HG03460 (cell line): ENCODE data around the gene WDR59.
"Not testable (repeated sequence)": the region's sequence is repeated elsewhere in the genome, so short reads cannot be mapped to it uniquely, and the experiment has no call there.

Source experiments
- ATAC-seq: cut with Tn5 transposase; IDR thresholded peaks from one replicate; pipeline ENCODE4 v1.9.1; 2021; ENCODE audit not compliant: unreplicated experiment

The WDR59 gene

DNA sequence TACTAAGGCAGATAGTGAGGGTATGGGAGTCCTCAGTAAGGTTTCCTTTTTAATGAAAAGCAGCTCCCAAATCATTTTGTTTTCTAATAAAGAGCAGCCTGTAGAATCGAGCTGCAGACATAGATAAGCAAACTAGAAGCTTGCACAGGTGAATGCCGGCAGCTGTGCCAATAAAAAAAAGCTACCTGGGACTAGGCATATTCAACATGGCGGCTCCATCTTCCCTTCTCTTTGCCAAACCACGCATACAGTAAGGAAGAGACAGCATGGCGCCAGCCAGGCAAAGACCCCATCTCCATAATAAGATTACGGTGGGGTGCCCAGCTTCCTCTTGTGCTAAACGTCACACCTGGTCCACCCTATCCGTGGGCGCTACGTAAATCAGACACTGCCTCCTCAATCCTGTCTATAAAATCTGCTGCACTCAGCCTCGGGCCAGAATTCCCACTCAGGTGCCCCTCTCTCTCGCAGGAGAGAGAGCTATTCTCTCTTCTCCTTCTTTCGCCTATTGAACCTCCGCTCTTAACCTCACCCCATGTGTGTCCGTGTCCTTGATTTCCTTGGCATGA lies 117.6 kb downstream of the WDR59 start:
- no peak for ATAC-seq

DNA sequence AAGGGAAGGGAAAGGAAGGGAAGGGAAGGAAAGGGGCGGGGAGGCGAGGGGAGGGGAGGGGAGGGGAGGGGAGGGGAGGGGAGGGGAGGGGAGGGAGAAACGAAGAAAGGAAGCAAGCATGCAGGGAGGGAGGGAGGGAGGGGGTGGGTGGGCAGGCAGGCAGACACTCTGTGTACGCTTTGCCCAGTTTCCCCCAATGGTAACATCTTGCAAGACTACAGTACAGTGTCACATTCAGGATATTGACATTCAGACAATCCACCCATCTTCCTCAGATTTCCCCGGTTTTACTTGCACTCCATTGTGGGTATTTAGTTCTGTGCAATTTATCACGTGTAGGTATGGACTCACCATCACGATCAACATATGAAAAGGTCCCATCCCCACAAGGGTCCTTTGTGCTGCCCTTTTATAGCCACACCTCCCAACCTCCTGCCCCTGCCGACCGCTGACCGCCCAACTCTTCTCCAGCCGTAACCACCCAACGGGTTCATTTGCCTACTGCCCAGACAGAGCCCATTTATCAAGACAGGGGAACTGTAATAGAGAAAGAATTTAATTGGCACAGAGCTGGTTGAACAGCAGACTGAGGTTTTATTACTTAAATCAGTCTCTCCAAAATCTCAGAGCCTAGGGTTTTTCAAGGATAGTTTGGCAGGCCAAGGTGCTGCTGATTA lies 118.9 kb downstream of the WDR59 start:
- no peak for ATAC-seq

DNA sequence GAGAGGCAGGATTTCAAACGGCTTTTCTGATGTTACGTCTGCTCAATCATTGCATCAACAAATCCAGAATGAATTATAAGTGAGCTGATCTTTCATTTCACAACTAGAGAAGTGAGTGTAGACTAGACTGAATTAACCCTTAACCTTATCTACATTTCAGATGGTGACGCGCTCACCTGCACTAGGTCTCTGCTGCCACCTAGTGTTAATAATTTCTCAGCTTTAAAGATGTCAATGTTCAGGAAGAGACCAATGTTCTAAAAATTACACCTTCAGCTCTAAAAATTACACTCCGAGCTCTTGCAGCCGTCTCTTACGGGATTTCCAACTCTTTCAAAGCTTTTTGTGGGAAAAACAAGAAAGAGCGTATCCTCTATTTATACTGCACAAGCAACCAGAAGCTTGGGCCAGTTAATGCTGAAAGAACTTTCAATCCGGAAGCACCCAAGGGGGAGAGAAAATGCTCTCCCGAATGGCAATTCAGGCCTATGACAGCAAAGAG lies 122.1 kb downstream of the WDR59 start:
- no peak for ATAC-seq

DNA sequence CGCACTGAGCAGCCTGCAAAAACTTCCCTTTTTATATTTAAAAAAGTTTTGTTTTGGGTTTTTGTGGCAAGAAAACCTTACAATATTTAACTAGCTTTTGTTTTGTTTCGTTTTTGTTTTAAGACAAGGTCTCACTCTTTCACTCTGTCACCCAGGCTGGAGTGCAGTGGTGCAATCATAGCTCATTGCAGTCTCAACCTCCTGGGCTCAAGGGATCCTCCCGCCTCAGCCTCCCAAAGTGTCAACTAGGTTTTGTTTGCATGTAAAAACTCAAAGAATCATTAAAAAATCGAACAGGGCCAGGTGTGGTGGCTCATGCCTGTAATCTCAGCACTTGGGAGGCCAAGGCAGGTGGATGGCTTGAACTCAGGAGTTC lies 132.4 kb downstream of the WDR59 start:
- no peak for ATAC-seq

DNA sequence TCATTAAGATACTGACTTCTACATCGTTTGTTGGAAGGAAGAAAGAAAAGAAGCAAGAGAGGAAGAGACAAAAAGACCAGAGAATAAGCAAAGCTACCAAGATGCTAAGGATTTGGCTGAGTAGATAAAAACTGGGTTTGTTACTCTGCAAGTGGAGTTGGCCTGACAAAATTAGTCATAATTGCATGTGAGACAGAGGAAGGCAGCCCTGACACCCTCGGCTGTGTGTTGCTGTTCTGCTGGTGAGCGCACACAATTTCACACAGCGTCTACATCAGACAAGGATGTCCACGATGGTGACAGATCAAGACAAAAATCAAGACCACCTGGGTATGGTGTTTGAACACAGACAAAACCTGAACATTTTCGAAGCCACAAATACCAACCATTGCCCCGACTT lies 134.9 kb downstream of the WDR59 start:
- no peak for ATAC-seq

DNA sequence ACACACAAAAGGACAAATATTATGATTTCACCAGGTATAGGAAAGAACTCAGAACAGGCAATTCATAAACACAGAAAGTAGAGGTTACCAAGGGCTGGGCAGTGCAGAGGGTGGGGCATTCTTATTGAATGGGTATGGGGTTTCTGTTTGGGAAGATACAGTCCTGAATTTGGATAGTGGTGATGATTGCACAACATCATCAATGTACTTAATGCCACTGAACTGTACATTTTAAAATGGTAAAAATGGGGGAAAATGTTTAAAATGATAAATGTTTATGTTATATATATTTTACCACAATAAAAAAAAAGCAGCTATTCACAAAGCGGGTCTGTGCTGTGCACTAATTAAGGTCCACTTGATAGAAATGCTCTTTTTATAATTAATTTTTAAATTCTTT lies 137.7 kb downstream of the WDR59 start:
- ATAC-seq = no peak

DNA sequence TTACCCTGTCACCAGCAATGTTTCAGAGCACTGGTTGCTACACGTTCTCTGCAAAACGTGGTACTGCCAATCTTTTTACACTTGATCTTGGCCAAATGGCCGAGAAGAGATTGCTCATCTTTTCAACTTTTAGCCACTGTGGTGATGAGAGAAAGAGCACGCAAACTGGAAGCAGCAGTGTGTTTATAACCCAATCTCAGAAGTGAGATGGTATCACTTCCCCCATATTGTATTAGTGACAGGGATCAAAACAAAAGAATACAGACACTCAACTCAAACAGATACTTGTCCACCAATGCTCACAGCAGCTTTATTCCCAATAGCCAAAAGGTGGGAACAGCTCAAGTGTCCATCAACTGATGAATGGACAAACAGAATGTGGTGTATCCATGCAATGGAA lies 138.2 kb downstream of the WDR59 start:
- ATAC-seq = no peak

DNA sequence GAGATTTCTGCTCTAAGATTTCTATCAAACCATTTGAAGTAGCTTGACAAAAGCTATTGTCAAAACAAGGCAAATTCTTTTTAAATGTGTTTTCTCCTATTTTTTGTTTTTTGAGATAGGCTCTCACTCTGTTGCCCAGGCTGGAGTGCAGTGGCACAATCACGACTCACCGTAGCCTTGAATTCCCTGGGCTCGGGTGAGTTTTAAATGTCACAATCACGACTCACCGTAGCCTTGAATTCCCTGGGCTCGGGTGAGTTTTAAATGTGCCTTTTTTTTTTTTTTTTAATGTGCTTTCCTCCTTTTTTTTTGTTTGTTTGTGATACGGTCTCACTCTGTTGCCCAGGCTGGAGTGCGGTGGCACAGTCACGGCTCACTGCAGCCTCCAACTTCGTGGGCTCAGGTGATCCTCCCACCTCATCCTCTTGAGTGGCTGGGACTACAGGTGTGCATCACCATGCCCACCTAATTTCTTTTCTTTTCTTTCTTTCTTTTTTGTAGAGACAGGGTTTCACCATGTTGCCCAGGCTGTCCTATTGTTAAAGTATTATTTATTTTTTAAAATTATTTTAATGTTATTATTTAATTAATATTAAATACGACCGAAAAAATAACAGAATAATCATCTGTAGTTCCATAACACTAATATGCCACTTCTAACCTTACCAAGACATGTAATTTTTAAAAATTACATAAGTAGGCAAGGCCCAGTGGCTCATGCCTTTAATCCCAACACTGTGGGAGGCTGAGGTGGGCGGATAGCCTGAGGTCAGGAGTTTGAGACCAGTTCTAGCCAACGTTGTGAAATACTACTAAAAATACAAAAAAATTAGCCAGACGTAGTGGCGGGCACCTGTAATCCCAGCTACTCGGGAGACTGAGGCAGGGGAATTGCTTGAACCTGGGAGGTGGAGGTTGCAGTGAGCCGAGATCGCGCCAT lies 140.6 kb downstream of the WDR59 start:
- no peak for ATAC-seq

DNA sequence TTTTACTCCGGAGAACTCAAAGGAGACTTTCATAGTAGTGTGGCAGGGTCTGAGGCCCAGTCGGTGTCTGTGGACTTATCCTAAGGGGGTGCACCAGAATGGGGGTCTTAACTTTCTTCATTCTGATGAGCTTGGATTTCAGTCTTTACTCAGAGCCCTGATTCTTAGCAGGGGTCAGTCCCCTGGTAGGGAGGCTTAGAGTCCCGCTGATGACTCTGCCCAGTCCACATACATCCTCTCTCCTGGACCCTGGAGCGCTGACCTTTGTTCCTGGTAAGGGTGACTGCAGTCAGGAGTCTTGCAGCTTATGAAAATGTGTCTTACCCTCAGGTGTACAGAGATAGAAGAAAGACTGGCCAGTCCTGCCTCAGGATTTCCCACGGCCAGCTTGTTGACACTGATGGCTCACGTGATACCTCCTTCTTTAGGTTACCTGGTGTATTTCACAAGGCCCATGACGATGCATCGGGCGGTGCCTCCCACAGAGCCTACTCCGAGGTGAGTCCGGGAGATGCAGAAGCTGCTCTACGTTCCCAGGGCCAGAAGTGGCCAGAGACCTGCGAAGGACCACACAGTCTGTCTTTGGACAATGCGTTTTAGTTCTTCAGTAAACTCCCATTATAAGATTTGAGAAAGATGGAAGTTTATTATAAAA lies 141.4 kb downstream of the WDR59 start:
- not testable (repeated sequence) for ATAC-seq

DNA sequence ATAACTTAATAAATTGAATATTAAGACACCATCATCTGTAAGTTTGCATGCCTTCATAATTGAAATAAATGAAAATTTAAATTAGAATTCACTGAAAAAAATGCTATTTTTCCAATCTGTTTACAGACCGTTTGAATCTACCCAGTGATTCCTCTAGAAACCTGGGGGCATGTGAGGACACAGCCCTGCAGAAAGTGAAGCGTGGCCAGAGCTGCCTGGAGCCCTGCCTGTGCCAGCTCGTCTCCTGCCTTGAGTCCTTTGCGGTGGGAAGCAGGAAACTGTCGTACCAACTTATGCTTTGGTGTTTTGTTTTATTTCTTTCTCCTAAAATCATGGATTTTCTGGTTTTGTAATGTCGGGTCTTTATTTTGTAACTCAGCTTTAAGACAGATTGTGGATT lies 142.5 kb downstream of the WDR59 start:
- no peak for ATAC-seq

DNA sequence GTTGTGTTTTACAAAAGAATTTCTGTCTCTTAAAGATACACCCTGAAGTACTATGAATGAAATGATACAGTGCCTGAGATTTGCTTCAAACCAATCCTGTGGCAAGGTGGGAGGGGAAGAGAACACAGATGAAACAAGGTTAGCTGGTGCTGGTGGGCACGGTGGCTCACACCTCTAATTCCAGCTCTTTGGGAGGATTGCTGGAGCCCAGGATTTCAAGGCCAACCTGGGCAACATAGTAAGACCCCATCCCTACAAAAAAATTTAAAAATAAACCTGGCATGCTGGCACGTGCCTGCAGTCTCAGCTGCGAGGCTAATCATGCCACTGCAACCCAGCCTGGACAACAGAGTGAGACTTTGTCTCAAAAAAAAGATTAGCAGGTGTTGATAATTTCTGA lies 143.0 kb downstream of the WDR59 start:
- no peak for ATAC-seq

DNA sequence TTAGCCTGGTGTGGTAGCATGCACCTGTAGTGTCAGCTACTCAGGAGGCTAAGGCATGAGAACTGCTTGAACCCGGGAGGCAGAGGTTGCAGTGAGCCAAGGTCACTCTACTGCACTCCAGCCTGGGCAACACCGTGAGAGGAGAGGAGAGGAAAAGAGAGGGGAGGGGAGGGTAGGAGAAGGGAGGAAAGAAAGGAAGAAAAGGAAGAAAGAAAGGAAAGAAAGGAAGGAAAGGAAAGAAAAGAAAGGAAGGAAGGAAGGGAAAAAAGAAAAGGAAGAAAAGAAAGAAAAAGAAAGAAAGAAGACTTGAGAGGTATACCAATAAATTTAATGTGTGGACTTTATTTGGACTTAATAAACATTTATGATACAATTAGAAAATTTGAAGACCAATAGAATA lies 143.5 kb downstream of the WDR59 start:
- ATAC-seq = no peak

DNA sequence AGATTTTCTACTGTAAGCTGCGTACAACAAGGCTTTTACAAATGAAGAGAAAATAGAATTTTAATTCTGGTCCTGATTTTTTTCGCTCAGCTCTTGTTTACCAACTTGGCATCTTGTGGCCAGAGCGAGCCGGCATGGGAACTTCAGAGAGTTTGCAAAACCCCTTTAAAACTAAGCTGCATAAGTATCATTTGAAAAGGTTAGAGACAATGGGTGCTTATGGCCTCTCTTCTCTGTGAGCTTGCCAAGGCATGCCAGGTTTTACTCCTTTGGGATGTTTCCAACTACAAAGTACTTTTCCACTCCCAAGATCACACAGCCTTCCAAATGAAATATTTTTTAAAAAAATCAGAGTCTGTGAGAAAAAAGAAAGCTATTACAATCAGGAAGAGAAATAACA lies 147.9 kb downstream of the WDR59 start:
- ATAC-seq = no peak

DNA sequence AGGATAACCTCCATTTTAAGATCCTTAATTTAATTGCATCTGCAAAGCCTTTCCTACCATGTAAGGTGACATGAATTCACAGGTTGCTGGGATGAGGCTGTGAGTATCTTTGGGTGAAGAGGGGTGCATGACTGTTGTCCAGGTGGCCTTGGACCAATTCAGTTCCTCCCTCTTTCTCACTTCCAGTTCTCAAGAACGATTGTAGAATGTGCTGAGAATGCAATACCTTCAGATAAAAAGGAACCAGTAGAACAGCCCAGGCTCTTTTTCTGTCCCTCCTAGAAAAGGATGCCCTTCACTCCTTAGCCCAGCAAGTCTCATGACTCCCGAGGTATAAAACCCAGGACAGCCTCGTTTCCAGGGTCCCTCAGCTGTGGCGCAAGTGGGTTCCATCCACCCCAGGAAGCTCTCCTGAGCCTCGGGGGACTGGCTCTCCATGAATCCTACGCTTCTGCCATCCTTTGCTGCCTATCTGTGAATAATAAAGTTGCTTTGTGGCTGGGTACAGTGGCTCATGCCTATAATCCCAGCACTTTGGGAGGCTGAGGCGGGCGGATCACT lies 148.7 kb downstream of the WDR59 start:
- no peak for ATAC-seq

DNA sequence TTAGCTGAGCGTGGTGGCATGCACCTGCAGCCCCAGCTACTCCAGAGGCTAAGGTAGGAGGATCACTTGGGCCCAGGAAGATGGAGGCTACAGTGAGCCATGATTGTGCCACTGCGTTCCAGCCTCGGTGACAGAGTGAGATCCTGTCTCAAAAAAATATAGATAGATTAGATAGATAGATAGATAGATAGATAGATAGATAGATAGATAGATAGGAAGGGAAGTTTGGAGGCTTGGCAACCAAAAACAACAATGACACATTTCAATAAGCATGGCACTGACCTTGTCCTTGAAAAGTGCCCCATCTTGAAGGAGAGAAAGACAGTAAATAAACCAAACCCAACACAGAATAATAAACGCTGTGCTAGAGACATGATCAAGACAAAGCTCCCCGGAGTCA lies 152.7 kb downstream of the WDR59 start:
- ATAC-seq = no peak

DNA sequence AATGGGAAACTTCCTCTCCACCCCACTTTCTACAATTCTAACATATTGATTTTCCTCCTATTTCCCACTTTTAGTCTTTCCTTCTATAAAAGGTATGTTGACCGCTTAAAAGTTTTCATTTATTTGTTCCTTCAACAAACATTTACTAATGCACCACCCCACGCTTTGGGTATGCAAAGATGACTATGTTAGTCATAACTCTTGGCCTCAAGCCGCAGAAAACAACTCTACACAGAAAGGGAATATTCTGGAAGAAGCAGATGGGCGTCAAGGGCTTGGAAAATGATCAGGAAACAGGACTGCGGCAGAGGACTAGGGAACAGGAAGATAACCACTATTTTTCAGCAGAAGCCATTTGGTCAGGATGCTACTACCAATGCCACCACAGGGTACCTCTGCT lies 153.5 kb downstream of the WDR59 start:
- ATAC-seq = no peak

DNA sequence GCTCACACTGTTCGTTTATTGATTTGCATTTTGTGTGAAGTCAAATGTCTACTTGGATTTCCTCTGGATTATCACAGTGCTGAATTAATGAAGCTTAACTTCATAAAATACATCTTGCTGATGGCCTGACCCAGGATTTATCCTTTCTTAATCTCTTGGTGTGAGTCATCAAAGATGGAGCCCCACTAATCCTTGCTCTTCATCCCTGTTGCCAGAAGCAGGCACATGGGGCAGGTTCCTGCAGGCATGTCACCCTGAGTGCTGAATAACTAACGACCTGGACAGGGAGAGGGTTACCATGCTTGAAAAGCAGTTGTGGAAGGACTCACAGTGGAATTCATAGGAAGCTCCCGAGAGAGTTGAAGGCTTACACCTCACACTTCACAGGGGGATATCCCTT lies 154.3 kb downstream of the WDR59 start:
- no peak for ATAC-seq

DNA sequence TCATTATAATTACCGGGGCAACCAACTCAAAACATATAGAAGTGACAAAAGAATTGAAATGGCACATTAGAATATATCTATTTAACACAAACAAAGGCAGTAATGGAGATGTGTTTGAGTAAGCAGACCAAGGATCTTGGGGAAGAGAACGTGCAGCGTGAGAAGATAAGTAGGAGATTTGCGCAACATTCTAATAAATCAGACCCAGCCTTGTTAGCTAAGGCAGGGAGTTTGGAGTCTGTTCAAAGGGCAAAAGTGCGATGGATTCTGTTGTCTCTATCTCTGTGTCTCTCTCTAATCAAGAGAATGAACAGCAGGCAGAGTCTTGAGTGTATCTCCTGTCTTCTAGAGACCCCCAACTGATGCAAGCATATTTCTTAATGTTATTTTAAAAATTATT lies 155.3 kb downstream of the WDR59 start:
- ATAC-seq = no peak

DNA sequence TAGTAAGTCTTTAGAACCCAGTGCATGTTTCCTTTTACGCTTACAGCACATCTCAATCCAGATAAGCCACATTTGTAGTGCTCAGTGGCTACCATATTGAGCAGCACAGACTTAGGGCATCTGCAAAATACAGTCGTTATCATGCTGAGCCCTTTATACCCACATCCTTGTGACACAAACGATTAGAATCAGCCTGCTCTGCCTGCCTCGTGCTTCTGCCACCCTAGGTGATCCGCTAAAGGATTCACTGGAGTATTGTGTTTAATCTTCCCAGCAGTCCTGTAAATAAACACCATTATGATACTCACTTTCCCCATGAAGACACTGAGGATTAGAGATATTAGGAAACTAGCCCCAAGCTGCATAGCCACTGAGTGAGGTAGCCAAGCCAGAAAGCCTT lies 159.0 kb downstream of the WDR59 start:
- ATAC-seq = no peak

DNA sequence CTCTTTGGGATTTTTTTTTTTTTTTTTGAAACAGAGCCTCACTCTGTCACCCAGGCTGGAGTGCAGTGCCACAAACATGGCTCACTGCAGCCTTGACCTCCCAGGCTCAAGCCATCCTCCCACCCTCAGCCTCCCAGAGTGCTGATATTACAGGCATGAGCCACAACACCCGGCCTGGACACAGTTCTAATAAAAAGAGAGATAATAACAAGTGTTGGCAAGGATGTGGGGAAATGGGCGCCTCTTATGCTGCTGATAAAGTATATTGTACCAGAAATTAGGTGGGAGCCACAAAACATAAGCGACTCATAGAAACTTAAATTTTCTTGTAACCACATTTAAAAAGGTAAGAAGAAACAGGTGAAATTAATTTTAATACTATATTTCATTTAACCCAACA lies 159.9 kb downstream of the WDR59 start:
- ATAC-seq = no peak
